Chondrocyte (in vitro differentiated cells): ENCODE results near the gene DNAJB8. TPM values are rescaled to one million over a fixed set of nuclear protein-coding genes. Genes with fewer than 3 reads are reported as not detected.

ENCODE experiments used
- DNase-seq: peaks from one replicate; pipeline ENCODE4 v3.0.0; 2021; ENCODE audit warnings: mixed read lengths, low spot score
- H3K27ac Mint-ChIP-seq: one replicate; pipeline ENCODE4 v1.8.0; 2021; ENCODE audit warnings: mild to moderate bottlenecking, moderate library complexity, mixed read lengths; ENCODE audit not compliant: unreplicated experiment
- H3K27me3 Mint-ChIP-seq: 2 replicates; pipeline ENCODE4 v1.8.0; 2021; ENCODE audit warnings: low read depth, mixed read lengths
- H3K36me3 Mint-ChIP-seq: 2 replicates; pipeline ENCODE4 v1.8.0; 2021; ENCODE audit warnings: low read depth, mixed read lengths
- H3K4me1 Mint-ChIP-seq: 2 replicates; pipeline ENCODE4 v1.8.0; 2021; ENCODE audit warnings: low read depth, mild to moderate bottlenecking, mixed read lengths
- H3K4me3 Mint-ChIP-seq: one replicate; pipeline ENCODE4 v1.8.0; 2021; ENCODE audit warnings: mild to moderate bottlenecking, moderate library complexity, mixed read lengths; ENCODE audit not compliant: unreplicated experiment
- H3K9me3 Mint-ChIP-seq: 2 replicates; pipeline ENCODE4 v1.8.0; 2021; ENCODE audit warnings: low read depth, mixed read lengths
- CTCF ChIP-seq: fragments of 200-600 bp; sonication (generic); IDR thresholded peaks from 2 replicates; pipeline ENCODE4 v1.5.0; 2021; ENCODE audit warnings: antibody characterized with exemption, mild to moderate bottlenecking, moderate library complexity
- total RNA-seq: library from RNA; stranded (reverse); gene quantifications from 3 replicates; pipeline ENCODE4 v1.2.1, GENCODE V29; 2021

The DNAJB8 gene
- total RNA-seq, 1 donor from 2014 or later: not detected

GRCh38 chr3:128455116-128455515 lies 11.6 kb downstream of the DNAJB8 start:
- Mint-ChIP-seq H3K27ac (no peak overlapping the region), H3K27me3 (peaks cover 61% of the 10 kb centered on the region)

GRCh38 chr3:128454310-128454618 lies 12.4 kb downstream of the DNAJB8 start:
- H3K27me3 Mint-ChIP-seq: peaks cover 63% of the 10 kb centered on the region
- no peak overlapping the region for H3K4me3 Mint-ChIP-seq
- no peak for TF ChIP-seq CTCF
- no peaks in the 10 kb centered on the region for H3K4me1 Mint-ChIP-seq
- H3K36me3 Mint-ChIP-seq: peaks cover 2% of the 10 kb centered on the region
- DNase-seq: peak; percentile 53
- H3K27ac Mint-ChIP-seq: no peak overlapping the region
- no peaks in the 10 kb centered on the region for H3K9me3 Mint-ChIP-seq

More at GRCh38 chr3:128455116-128455515, 11.6 kb downstream of the DNAJB8 start:
- Mint-ChIP-seq H3K4me1 (no peaks in the 10 kb centered on the region), H3K4me3 (no peak overlapping the region), H3K9me3 (no peaks in the 10 kb centered on the region), H3K36me3 (peaks cover 2% of the 10 kb centered on the region)
- peak; percentile 35 for DNase-seq
- no peak for TF ChIP-seq CTCF

GRCh38 chr3:128453501-128454309 lies 13.0 kb downstream of the DNAJB8 start:
- no peaks in the 10 kb centered on the region for H3K4me1 Mint-ChIP-seq
- peaks cover 2% of the 10 kb centered on the region for H3K36me3 Mint-ChIP-seq
- peaks cover 64% of the 10 kb centered on the region for H3K27me3 Mint-ChIP-seq
- no peak overlapping the region for H3K4me3 Mint-ChIP-seq
- peak; percentile 52 for DNase-seq
- H3K27ac Mint-ChIP-seq: no peak overlapping the region
- no peaks in the 10 kb centered on the region for H3K9me3 Mint-ChIP-seq
- TF ChIP-seq CTCF: no peak

- no peaks in the 10 kb centered on the region for H3K9me3 Mint-ChIP-seq
- no peaks in the 10 kb centered on the region for H3K4me1 Mint-ChIP-seq
- no peak for TF ChIP-seq CTCF
- peaks cover 66% of the 10 kb centered on the region for H3K27me3 Mint-ChIP-seq
- H3K27ac Mint-ChIP-seq: no peak overlapping the region
- H3K4me3 Mint-ChIP-seq: no peak overlapping the region
- peaks cover 2% of the 10 kb centered on the region for H3K36me3 Mint-ChIP-seq
- no peak for DNase-seq
Measured at GRCh38 chr3:128452678-128453275, 13.9 kb downstream of the DNAJB8 start.

- Mint-ChIP-seq H3K4me1 (no peaks in the 10 kb centered on the region), H3K27ac (no peak overlapping the region), H3K36me3 (peaks cover 4% of the 10 kb centered on the region), H3K9me3 (no peaks in the 10 kb centered on the region), H3K4me3 (no peak overlapping the region), H3K27me3 (peaks cover 65% of the 10 kb centered on the region)
- no peak for TF ChIP-seq CTCF
- DNase-seq: no peak
Measured at GRCh38 chr3:128452120-128452519, 14.6 kb downstream of the DNAJB8 start.
